Keratinocyte (primary cell): ENCODE data around the gene SPTAN1. TPM values are rescaled to one million over a fixed set of nuclear protein-coding genes. Genes with fewer than 3 reads are reported as not detected.
A peak's percentile ranks its signal among the peaks of the same experiment; 100 is the strongest.

Experiments used
- DNase-seq: peaks from one replicate; pipeline ENCODE4 v3.0.0-alpha.2; 2011; ENCODE audit warnings: low read depth, missing footprints, low spot score
- FAIRE-seq: peaks from 2 replicates; lab custom pipeline; 2011; peaks lifted over from hg19 to GRCh38; lab: Jason Lieb, UNC
- H2AFZ ChIP-seq: 2 replicates; pipeline ENCODE4 v1.6.0; 2012; ENCODE audit warnings: low read length, control low read depth, inconsistent platforms; ENCODE audit not compliant: control insufficient read depth
- H3K27ac ChIP-seq: 2 replicates; pipeline ENCODE4 v1.5.1; 2011; ENCODE audit warnings: low read length; ENCODE audit not compliant: control insufficient read depth, insufficient read depth
- H3K27me3 ChIP-seq: 3 replicates; pipeline ENCODE4 v1.6.0; 2011; ENCODE audit warnings: low read length; ENCODE audit not compliant: control insufficient read depth, insufficient read depth; ENCODE audit errors: extremely low read depth
- H3K36me3 ChIP-seq, 2 experiments: 2 replicates in 1 of 2; 3 replicates in 1 of 2; pipeline ENCODE4 v1.5.1; 2011; ENCODE audit warnings: low read length in 2 of 2, mild to moderate bottlenecking in 1 of 2; ENCODE audit not compliant: control insufficient read depth in 2 of 2, insufficient read depth in 2 of 2; ENCODE audit errors: extremely low read depth in 1 of 2
- H3K4me1 ChIP-seq: 3 replicates; pipeline ENCODE4 v1.5.1; 2011; ENCODE audit warnings: low read length; ENCODE audit not compliant: control insufficient read depth, insufficient read depth; ENCODE audit errors: extremely low read depth
- H3K4me2 ChIP-seq: 3 replicates; pipeline ENCODE4 v1.6.0; 2011; ENCODE audit warnings: low read depth, low read length; ENCODE audit not compliant: control insufficient read depth, insufficient read depth; ENCODE audit errors: extremely low read depth
- H3K4me3 ChIP-seq, 3 experiments: fragments of 200-600 bp in 1 of 3; sonication (generic) in 1 of 3; 2 replicates in 2 of 3; 3 replicates in 1 of 3; pipeline ENCODE4 v1.5.1; 2011 to 2016; ENCODE audit warnings: low read length in 3 of 3, mild to moderate bottlenecking in 3 of 3, control low read depth in 2 of 3, inconsistent platforms in 1 of 3, low read depth in 1 of 3, mixed read lengths in 1 of 3, mixed run types in 1 of 3, moderate library complexity in 1 of 3; ENCODE audit not compliant: control insufficient read depth in 2 of 3, insufficient read depth in 2 of 3; ENCODE audit errors: extremely low read depth in 1 of 3
- H3K79me2 ChIP-seq: 2 replicates; pipeline ENCODE4 v1.6.0; 2012; ENCODE audit warnings: low read length; ENCODE audit not compliant: control insufficient read depth, insufficient read depth
- H3K9ac ChIP-seq: 3 replicates; pipeline ENCODE4 v1.6.0; 2011; ENCODE audit warnings: low read length; ENCODE audit not compliant: control insufficient read depth, insufficient read depth; ENCODE audit errors: extremely low read depth
- H3K9me1 ChIP-seq: 3 replicates; pipeline ENCODE4 v1.6.0; 2011; ENCODE audit warnings: low read length; ENCODE audit not compliant: control insufficient read depth, insufficient read depth; ENCODE audit errors: extremely low read depth
- H3K9me3 ChIP-seq: 2 replicates; pipeline ENCODE4 v1.5.1; 2012; ENCODE audit warnings: low read depth, low read length; ENCODE audit not compliant: control insufficient read depth
- H4K20me1 ChIP-seq: 3 replicates; pipeline ENCODE4 v1.6.0; 2011; ENCODE audit warnings: low read length; ENCODE audit not compliant: control insufficient read depth, insufficient read depth; ENCODE audit errors: extremely low read depth
- CTCF ChIP-seq, 3 experiments: IDR thresholded peaks in 1 of 3; conservative IDR thresholded peaks in 1 of 3; optimal IDR thresholded peaks in 1 of 3; 2 replicates in 2 of 3; 3 replicates in 1 of 3; pipeline versions ENCODE3 to v1.5.1; 2011; ENCODE audit warnings: low read length in 3 of 3, mild to moderate bottlenecking in 3 of 3, moderate library complexity in 2 of 3, control low read depth in 1 of 3, inconsistent platforms in 1 of 3; ENCODE audit not compliant: insufficient read depth in 2 of 3; ENCODE audit errors: extremely low read depth in 1 of 3
- EZH2 ChIP-seq: IDR thresholded peaks from one replicate; pipeline ENCODE4 v1.6.1; 2012; ENCODE audit warnings: inconsistent platforms, mild to moderate bottlenecking, low read length, moderate library complexity
- dilution Hi-C: fragments of 300-500 bp; cut with MboI; formaldehyde crosslinking; loops from one replicate; pipeline ENCODE4 v1.7.0; 2020; ENCODE audit warnings: low sequenced_read_pairs; ENCODE audit not compliant: extremely low pct_ligation_motif_present
- polyA plus RNA-seq, 5 experiments: library from polyadenylated mRNA; depleted of rRNA in 3 of 5; stranded (reverse) in 3 of 5; stranded (forward) in 1 of 5; unstranded in 1 of 5; fragments of >200 nt; gene quantifications; 1 replicate in 1 of 5; 2 replicates in 3 of 5; 3 replicates in 1 of 5; pipeline versions ENCODE4 v1.2.1 to v1.2.3, GENCODE V29; 2011 to 2012; ENCODE audit warnings: missing spikeins in 2 of 5, low read depth in 1 of 5, low replicate concordance in 1 of 5

The SPTAN1 gene
- polyA plus RNA-seq, 1 donor (not counting 4 experiments of a cell fraction or from before 2014, with no cell fraction given): 98.7 TPM

DNA sequence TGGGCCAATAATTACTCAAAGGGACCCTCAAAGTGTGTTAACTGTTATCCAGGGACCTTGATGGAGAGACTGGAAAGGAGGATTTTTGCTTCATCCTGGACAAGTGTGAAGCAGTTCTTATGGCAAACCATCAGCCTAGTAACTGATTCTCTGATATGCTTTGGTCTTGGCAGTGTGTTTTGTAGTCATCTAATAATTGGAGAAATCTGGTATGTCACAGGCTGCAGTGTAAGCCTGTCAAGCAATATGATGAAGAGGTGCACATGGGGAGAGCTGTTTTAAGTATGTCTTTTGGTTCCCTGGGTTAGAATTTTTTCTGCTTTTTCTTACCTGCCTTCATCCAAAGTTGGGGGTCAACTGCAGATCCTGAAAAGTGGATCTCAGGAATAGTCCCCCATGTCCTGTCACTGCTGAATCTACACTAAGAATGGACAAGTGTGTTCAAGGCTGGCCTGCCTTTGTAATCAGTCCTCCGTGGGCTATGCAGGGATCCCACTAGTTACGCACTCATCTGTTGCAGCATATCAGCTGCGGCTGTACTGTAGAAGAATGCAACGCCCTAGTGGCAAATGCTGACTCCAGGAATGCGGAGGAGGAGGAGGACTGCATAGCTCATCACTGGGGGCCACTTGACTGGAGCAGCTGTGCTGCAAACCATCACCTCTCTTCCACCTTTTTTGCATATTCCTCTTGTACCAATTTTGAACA lies 1.9 kb downstream of the SPTAN1 start:
- Histone ChIP-seq H3K9ac (peak overlapping the region; percentile 74), H3K4me3 (peak overlapping the region; percentile 90 to 91 (median 91))
- DNase-seq: no peak

GRCh38 chr9:128555180-128555721 lies 2.9 kb downstream of the SPTAN1 start:
- dilution Hi-C loops: no loop called here
- H3K9ac ChIP-seq: no peak overlapping the region
- peaks cover 22% of the 10 kb centered on the region for H4K20me1 ChIP-seq
- DNase-seq (no peak), FAIRE-seq (no peak)
- H3K79me2 ChIP-seq: peaks cover 63% of the 10 kb centered on the region
- no peaks in the 10 kb centered on the region for H3K36me3 ChIP-seq
- no peaks in the 10 kb centered on the region for H3K9me1 ChIP-seq
- no peak overlapping the region for H2AFZ ChIP-seq
- peak overlapping the region; percentile 79 for H3K4me2 ChIP-seq
- no peaks in the 10 kb centered on the region for H3K9me3 ChIP-seq
- H3K27ac ChIP-seq: peak overlapping the region; percentile 52
- no peaks in the 10 kb centered on the region for H3K27me3 ChIP-seq
- TF ChIP-seq CTCF (optimal IDR thresholded peaks at IDR 0.05 in 1 of 3, IDR thresholded peaks at IDR 0.05 in 1 of 3, conservative IDR thresholded peaks at IDR 0.05 in 1 of 3; ENCODE audit: extremely low read depth in 1 of 3, insufficient read depth in 2 of 3, low read length in 3 of 3): no peak
- H3K4me1 ChIP-seq: peaks cover 60% of the 10 kb centered on the region
- H3K4me3 ChIP-seq: peak overlapping the region; percentile 90 to 91 (median 91)

More for the DNA sequence above, 1.9 kb downstream of the SPTAN1 start:
- Histone ChIP-seq H3K27me3 (no peaks in the 10 kb centered on the region), H3K36me3 (no peaks in the 10 kb centered on the region), H4K20me1 (peaks cover 22% of the 10 kb centered on the region), H3K4me2 (peak overlapping the region; percentile 79), H3K79me2 (peaks cover 54% of the 10 kb centered on the region), H3K9me3 (no peaks in the 10 kb centered on the region), H3K27ac (peak overlapping the region; percentile 52), H3K9me1 (no peaks in the 10 kb centered on the region), H3K4me1 (peaks cover 59% of the 10 kb centered on the region), H2AFZ (no peak overlapping the region)
- no peak for TF ChIP-seq EZH2
- peak in 1 of 3 experiments; percentile 29 for TF ChIP-seq CTCF (optimal IDR thresholded peaks at IDR 0.05 in 1 of 3, IDR thresholded peaks at IDR 0.05 in 1 of 3, conservative IDR thresholded peaks at IDR 0.05 in 1 of 3; ENCODE audit: extremely low read depth in 1 of 3, insufficient read depth in 2 of 3, low read length in 3 of 3)
- peak; percentile 60 for FAIRE-seq
- dilution Hi-C loops: no loop called here
